HEK293T (cell line): Measurements from ENCODE around the gene VPS35L.

Experiments
- CTCF ChIA-PET: fragments of 350-600 bp; formaldehyde crosslinking; extraction: SDS; loops from one replicate; lab custom pipeline; 2021; ENCODE audit warnings: antibody characterized with exemption, inconsistent platforms; lab: Yijun Ruan, JAX
- POLR2A ChIA-PET: fragments of 350-600 bp; formaldehyde crosslinking; extraction: SDS; loops from one replicate; lab custom pipeline; 2020; ENCODE audit warnings: antibody characterized with exemption, inconsistent platforms; lab: Yijun Ruan, JAX
- DNase-seq: peaks from one replicate; pipeline ENCODE4 v3.0.0; 2012; ENCODE audit warnings: mixed read lengths; ENCODE audit errors: extremely low spot score
- ARNT ChIP-seq: fragments of 450-650 bp; IDR thresholded peaks from 2 replicates; pipeline ENCODE4 v1.6.1; 2017; ENCODE audit warnings: mild to moderate bottlenecking
- BHLHE40 ChIP-seq: fragments of 450-650 bp; IDR thresholded peaks from 2 replicates; pipeline ENCODE4 v1.6.1; 2016; ENCODE audit warnings: mild to moderate bottlenecking, moderate library complexity, borderline replicate concordance
- CTBP1 ChIP-seq: fragments of 450-650 bp; IDR thresholded peaks from 2 replicates; pipeline ENCODE4 v1.6.1; 2016; ENCODE audit warnings: borderline replicate concordance
- ELF4 ChIP-seq: fragments of 450-650 bp; IDR thresholded peaks from 2 replicates; pipeline ENCODE4 v1.6.1; 2017; ENCODE audit warnings: antibody characterized with exemption
- FOXA1 ChIP-seq: fragments of 450-650 bp; IDR thresholded peaks from 2 replicates; pipeline ENCODE4 v1.6.1; 2016; ENCODE audit warnings: mild to moderate bottlenecking
- FOXK2 ChIP-seq: fragments of 450-650 bp; IDR thresholded peaks from 2 replicates; pipeline ENCODE4 v1.6.1; 2016; ENCODE audit warnings: mild to moderate bottlenecking
- FOXM1 ChIP-seq: fragments of 450-650 bp; IDR thresholded peaks from 2 replicates; pipeline ENCODE4 v1.6.1; 2017; ENCODE audit warnings: mild to moderate bottlenecking, borderline replicate concordance
- HDGF ChIP-seq: fragments of 450-650 bp; IDR thresholded peaks from 2 replicates; pipeline ENCODE4 v1.6.1; 2017; ENCODE audit warnings: antibody characterized with exemption, borderline replicate concordance
- L3MBTL2 ChIP-seq: fragments of 450-650 bp; conservative IDR thresholded peaks from 2 replicates; pipeline ENCODE4 v1.6.1; 2016; ENCODE audit warnings: mild to moderate bottlenecking
- LEF1 ChIP-seq: fragments of 450-650 bp; IDR thresholded peaks from 2 replicates; pipeline ENCODE4 v1.6.1; 2017; ENCODE audit warnings: mild to moderate bottlenecking, borderline replicate concordance
- NFRKB ChIP-seq: fragments of 450-650 bp; IDR thresholded peaks from 2 replicates; pipeline ENCODE4 v1.6.1; 2016; ENCODE audit warnings: mild to moderate bottlenecking, moderate library complexity
- SP1 ChIP-seq: fragments of 450-650 bp; IDR thresholded peaks from 2 replicates; pipeline ENCODE4 v1.6.1; 2017
- SUZ12 ChIP-seq: fragments of 450-650 bp; IDR thresholded peaks from 2 replicates; pipeline ENCODE4 v1.6.1; 2016; ENCODE audit warnings: mild to moderate bottlenecking
- TARDBP ChIP-seq: fragments of 450-650 bp; IDR thresholded peaks from 2 replicates; pipeline ENCODE4 v1.6.1; 2016
- ZNF384 ChIP-seq: fragments of 450-650 bp; IDR thresholded peaks from 2 replicates; pipeline ENCODE4 v1.6.1; 2016
- TF ChIP-seq, protein P1 (sequence below): fragments of 450-650 bp; IDR thresholded peaks from 2 replicates; pipeline ENCODE4 v1.6.1; 2016

The VPS35L gene

DNA sequence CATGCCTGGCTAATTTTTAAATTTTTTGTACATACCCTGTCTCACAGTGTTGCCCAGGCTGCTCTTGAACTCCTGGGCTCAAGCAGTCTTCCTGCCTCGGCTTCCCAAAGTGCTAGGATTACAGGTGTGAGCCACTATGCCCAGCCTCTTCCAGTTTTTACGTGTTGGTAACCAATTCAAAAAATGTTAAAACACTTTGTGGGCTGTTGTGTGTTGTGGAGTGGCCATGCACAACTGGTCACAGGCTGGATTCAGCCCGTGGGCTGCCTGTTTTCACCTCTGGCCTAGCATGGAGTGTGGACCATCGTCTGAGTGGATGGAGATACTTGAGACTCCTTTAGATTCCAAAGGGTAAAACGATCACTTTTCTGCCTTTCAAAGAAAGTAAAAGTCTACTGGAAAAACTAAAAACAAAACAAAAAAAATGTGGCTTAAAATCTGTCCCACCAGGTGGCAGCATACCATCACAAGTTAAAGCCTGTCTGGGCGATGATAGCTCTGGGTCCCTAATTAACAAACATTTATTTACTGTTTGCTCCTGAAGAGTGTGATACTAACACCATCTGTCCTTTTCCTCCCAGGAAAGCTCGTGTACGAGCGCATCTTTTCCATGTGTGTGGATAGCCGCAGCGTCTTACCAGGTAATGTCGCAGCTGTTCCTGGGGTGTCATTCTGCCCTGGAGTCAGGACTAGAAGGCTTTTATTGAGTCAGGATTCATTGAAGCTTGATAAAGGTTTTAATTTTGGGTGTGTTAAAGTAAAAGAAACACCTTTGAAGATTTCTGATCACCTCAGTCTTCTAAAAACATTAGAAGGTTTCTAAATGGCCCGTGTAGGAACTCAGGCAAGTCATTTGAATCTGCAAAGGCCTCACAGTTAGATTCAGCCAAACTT is 45.8 kb downstream of the VPS35L start:
- TF ChIP-seq L3MBTL2 (no peak), NFRKB (no peak), FOXK2 (no peak), FOXA1 (no peak), SP1 (no peak), TARDBP (no peak), FOXM1 (no peak), LEF1 (no peak)
- POLR2A ChIA-PET: no interaction called here

DNA sequence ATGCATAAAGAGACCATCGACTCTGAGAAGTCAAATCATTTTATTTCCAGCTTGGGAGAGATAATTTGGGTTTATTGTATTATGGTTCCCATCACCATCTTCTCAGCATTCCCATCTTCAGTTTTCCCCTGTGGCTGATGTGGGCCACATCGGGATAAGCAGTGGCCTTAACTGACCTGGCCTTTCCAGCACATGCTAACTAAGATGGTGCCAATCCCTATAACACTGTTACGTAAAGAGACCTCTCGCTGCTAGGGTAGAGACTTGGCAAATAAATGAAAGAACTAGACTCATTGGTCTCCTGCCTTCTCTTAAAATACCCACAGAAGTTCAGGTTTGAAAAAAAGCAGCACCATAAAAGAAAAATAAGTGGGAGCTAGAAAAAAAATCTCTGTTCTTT is 49.4 kb downstream of the VPS35L start:
- ChIA-PET CTCF (interaction anchor here (0.8 kb wide), 1 partner anchor 21 kb away, joined by 4 read pairs; no protein-coding TSS in a partner anchor), POLR2A (no interaction called here)
- no peak for TF ChIP-seq ZNF384
- no peak for TF ChIP-seq FOXA1
- TF ChIP-seq, protein P1, sequence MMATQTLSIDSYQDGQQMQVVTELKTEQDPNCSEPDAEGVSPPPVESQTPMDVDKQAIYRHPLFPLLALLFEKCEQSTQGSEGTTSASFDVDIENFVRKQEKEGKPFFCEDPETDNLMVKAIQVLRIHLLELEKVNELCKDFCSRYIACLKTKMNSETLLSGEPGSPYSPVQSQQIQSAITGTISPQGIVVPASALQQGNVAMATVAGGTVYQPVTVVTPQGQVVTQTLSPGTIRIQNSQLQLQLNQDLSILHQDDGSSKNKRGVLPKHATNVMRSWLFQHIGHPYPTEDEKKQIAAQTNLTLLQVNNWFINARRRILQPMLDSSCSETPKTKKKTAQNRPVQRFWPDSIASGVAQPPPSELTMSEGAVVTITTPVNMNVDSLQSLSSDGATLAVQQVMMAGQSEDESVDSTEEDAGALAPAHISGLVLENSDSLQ: no peak
- no peak for TF ChIP-seq FOXM1
- no peak for TF ChIP-seq LEF1
- TF ChIP-seq FOXK2: no peak
- TF ChIP-seq TARDBP: no peak
- no peak for TF ChIP-seq NFRKB
- TF ChIP-seq ARNT: no peak
- TF ChIP-seq HDGF: no peak
- no peak for TF ChIP-seq L3MBTL2
- TF ChIP-seq SP1: no peak
- no peak for TF ChIP-seq CTBP1
- TF ChIP-seq ELF4: no peak
- TF ChIP-seq SUZ12: no peak
- TF ChIP-seq BHLHE40: no peak
- DNase-seq: no peak

More for the DNA sequence above, 45.8 kb downstream of the VPS35L start:
- CTCF ChIA-PET: interaction anchor here (0.6 to 3.5 kb wide), 9 partner anchors 11 to 285 kb away, joined by 3 to 16 read pairs (median 3); partner anchors contain the start of gene GPRC5B
- peak; percentile 36 for DNase-seq

GRCh38 chr16:19605701-19606100 is 50.2 kb downstream of the VPS35L start:
- ChIA-PET POLR2A (no interaction called here), CTCF (no interaction called here)
- DNase-seq: no peak
- TF ChIP-seq TARDBP: no peak
- no peak for TF ChIP-seq FOXA1
- TF ChIP-seq HDGF: no peak
- no peak for TF ChIP-seq ZNF384
- no peak for TF ChIP-seq ARNT
- TF ChIP-seq L3MBTL2: no peak
- no peak for TF ChIP-seq LEF1
- TF ChIP-seq BHLHE40: no peak
- TF ChIP-seq, protein P1: no peak
- TF ChIP-seq CTBP1: no peak
- TF ChIP-seq SP1: no peak
- no peak for TF ChIP-seq FOXK2
- no peak for TF ChIP-seq ELF4
- TF ChIP-seq NFRKB: no peak
- TF ChIP-seq FOXM1: no peak
- TF ChIP-seq SUZ12: no peak

DNA sequence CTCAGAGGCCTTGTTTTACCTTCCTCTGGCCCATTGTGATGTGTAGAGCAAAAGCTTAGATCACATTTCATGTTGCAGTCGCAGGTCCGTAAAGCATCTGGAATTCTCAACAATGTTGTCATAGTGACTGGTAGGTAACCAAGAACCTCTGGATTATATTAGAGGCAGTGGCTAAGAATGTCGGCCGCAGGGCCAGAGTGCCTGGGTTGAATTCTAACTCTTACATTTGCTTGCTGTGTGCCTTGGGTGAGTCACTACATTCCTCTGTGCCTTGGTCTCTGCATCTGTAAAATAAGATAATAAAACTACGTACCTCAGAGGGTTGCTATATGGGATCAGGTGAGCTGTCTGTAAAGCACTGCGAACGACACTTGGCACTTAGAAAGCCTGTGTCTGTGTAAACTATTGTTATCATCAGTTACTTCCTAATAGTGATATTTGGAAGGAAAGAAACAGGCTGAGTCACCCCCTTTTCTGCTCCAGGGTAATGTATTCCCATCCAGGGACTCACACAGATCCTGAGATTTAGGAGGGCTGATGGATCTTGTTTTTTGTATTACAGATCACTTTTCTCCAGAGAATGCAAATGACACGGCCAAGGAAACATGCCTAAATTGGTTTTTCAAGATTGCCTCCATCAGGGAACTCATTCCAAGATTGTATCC is 52.2 kb downstream of the VPS35L start:
- POLR2A ChIA-PET: no interaction called here
- DNase-seq: no peak
- no peak for TF ChIP-seq FOXK2
- CTCF ChIA-PET: no interaction called here

DNA sequence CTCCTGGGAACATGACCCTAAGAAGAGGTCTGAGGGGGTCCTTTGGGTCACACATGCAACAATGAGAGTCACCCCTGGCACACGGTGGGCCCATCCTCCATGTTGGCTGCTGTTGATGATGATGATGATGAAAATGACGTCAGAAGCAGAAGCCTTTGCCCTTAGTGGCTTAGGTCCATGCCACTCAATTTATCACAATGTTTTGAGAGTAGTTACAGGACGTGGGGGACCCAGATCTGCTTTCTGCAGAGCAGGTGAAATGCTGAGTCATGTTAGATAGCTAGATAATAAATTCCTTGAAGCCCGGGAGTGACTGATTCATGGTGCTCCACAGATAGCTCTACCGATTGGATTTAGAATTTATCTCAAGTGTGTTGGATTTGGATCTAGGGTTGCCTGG is 53.9 kb downstream of the VPS35L start:
- no peak for DNase-seq
- no peak for TF ChIP-seq ELF4
- TF ChIP-seq, protein P1: no peak
- TF ChIP-seq CTBP1: no peak
- TF ChIP-seq SP1: no peak
- TF ChIP-seq SUZ12: no peak
- TF ChIP-seq HDGF: no peak
- no peak for TF ChIP-seq LEF1
- TF ChIP-seq ZNF384: no peak
- no peak for TF ChIP-seq L3MBTL2
- CTCF ChIA-PET: no interaction called here
- POLR2A ChIA-PET: no interaction called here

DNA sequence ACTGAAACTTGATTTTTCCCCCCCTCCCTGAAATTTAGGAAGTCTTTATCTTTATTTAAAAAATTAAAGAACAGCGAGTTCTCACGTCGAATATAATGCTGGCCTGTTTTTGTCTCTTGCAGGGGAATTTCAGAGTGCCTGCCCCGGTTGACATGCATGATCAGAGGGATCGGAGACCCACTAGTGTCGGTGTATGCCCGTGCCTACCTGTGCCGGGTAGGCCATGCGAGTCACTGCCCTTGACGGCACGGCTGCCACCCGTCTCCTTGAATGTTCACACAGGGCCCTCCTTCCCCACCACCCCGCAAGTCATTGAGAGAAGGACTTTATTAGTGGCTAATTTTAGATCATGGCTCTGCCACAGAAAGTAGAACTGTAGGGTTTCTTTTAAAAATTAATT is 54.7 kb downstream of the VPS35L start:
- no peak for DNase-seq
- POLR2A ChIA-PET: no interaction called here
- TF ChIP-seq SUZ12 (no peak), NFRKB (no peak), SP1 (no peak), BHLHE40 (no peak), ARNT (no peak), LEF1 (no peak), CTBP1 (no peak), FOXK2 (no peak), TARDBP (no peak), HDGF (no peak), ELF4 (no peak), FOXA1 (no peak), FOXM1 (no peak), L3MBTL2 (no peak), ZNF384 (no peak)
- TF ChIP-seq, protein P1: no peak
- CTCF ChIA-PET: no interaction called here
